GM12875 (cell line): Measurements from ENCODE around the gene NUP42.

Experiments
- H3K4me3 ChIP-seq: one replicate; pipeline ENCODE4 v1.5.1; 2011; ENCODE audit warnings: low read depth, low read length, control low read depth
- CTCF ChIP-seq: IDR thresholded peaks from 2 replicates; pipeline ENCODE4 v1.5.1; 2011; ENCODE audit warnings: low read depth, mild to moderate bottlenecking, control low read depth, inconsistent platforms, low read length, moderate library complexity, borderline replicate concordance; ENCODE audit not compliant: insufficient read depth

NUP42 gene

GRCh38 chr7:23232966-23233365 lies 51.1 kb downstream of the NUP42 start:
- no peak for TF ChIP-seq CTCF
- H3K4me3 ChIP-seq = no peak overlapping the region

- H3K4me3 ChIP-seq = no peak overlapping the region
- no peak for TF ChIP-seq CTCF
Measured at GRCh38 chr7:23234569-23235296, 52.9 kb downstream of the NUP42 start.

- H3K4me3 ChIP-seq = no peak overlapping the region
Measured at GRCh38 chr7:23235813-23236221, 54.0 kb downstream of the NUP42 start.

GRCh38 chr7:23237000-23237399 lies 55.2 kb downstream of the NUP42 start:
- no peak for TF ChIP-seq CTCF
- H3K4me3 ChIP-seq = no peak overlapping the region

More at GRCh38 chr7:23235813-23236221, 54.0 kb downstream of the NUP42 start:
- TF ChIP-seq CTCF = no peak

- no peak for TF ChIP-seq CTCF
- H3K4me3 ChIP-seq = no peak overlapping the region
Measured at GRCh38 chr7:23238983-23239652, 57.3 kb downstream of the NUP42 start.

GRCh38 chr7:23239698-23240097 lies 57.9 kb downstream of the NUP42 start:
- no peak overlapping the region for H3K4me3 ChIP-seq
- TF ChIP-seq CTCF = no peak

- H3K4me3 ChIP-seq = no peak overlapping the region
- no peak for TF ChIP-seq CTCF
Measured at GRCh38 chr7:23242321-23242720, 60.5 kb downstream of the NUP42 start.
